Activated T-cell treated with anti-CD3 and anti-CD28 coated beads for 48 hours (primary cell): ENCODE data around the gene GTSF1L.
"Not testable (repeated sequence)": the region's sequence is repeated elsewhere in the genome, so short reads cannot be mapped to it uniquely, and the experiment has no call there.

ENCODE experiments used
- DNase-seq: peaks from one replicate; pipeline ENCODE4 v3.0.0-alpha.2; 2020; ENCODE audit warnings: low read depth

The GTSF1L gene

DNA sequence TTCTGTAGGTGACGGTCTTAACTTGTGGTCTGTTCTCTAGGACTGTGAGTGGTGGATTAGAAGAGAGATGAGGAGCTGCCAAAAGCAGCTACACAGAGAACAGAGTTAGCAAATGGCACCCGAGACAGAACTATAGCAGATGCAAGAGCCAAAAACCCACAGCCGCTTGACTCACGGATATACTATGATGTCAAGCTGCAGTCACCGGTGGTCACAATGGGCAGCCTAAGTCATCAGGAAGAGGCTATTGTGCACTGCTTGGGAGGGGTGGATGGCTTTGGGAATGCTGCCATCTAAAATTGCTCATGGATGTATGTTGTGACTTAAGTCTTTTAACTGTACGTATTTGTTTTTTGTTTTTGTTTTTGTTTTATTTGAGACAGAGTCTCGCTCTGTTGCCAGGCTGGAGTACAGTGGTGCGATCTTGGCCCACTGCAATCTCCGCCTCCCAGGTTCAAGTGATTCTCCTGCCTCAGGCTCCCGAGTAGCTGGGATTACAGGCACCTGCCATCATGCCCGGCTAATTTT, at the start of gene GTSF1L:
GTSF1L (minus strand) TSS at position 192 of the 528 bp plus-strand sequence. CDS start 308 bp downstream, outside the sequence.
- no peak for DNase-seq

DNA sequence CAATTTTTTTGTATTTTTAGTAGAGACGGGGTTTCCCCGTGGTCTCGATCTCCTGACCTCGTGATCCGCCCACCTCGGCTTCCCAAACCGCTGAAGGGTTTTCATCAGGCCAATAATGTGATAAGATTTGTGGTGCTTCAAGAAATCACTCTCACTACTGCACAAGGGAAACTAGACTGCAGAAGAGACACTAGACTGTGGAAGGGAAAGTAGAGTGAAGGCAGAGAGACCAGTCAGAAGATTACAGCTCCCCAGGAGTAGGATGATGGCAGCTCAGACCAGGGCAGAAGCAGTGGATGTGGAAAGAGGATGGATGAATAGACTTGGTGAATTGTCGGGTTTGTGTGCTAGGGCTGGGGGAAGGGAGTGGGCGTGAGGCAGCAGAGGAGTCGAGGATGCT, 48.0 kb upstream of the GTSF1L start:
- DNase-seq: no peak

DNA sequence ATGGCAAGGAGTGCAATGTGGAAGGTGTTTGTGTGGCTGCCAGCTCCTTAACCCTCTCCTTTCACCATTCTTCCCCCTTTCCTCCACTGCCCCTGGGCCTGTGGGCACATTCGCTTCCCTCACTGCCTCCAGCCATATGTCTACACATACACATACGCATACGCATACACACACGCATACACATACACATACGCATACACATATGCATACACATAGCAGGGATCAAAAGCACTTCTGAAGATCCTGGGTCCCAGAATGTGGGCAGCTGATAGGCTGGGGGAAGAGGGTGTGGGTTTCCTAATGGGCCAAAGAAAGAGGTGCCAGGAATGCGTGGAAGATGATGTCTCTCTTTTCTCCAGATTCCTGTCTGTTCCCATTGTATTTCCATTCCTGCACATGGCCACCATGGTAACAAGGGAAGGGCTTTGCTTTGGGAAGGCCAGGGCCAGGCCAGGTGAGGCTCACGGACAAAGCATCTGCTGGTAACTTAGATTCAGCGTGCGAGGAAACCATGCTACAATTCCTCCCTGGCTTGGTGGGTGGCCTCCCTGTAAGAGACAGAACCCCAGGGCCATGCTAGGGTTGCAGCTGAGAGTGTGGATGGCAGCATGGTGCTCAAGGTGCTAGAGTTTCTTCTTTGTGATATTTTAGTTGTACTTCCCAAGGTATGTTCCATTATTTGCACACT, 44.8 kb upstream of the GTSF1L start:
- DNase-seq: no peak

DNA sequence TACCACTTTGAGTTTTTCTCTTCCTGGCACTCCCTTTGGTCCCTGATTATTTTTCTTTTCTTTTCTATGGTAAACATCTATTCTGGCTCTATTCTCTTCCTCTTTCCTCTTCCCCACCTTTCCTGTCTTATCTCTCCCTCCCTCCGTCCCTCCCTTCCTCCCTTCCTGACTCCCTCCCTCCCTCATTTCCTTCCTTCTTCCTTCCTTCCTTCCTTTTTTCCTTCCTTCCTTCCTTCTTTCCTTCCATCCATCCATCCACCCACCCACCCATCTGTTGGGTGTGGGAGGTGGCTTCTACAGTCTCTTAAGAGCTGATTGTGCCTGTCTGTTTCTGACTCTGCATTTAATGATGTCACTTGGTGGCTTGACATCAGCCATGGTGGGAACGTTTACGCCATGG, 43.5 kb upstream of the GTSF1L start:
- no peak for DNase-seq

DNA sequence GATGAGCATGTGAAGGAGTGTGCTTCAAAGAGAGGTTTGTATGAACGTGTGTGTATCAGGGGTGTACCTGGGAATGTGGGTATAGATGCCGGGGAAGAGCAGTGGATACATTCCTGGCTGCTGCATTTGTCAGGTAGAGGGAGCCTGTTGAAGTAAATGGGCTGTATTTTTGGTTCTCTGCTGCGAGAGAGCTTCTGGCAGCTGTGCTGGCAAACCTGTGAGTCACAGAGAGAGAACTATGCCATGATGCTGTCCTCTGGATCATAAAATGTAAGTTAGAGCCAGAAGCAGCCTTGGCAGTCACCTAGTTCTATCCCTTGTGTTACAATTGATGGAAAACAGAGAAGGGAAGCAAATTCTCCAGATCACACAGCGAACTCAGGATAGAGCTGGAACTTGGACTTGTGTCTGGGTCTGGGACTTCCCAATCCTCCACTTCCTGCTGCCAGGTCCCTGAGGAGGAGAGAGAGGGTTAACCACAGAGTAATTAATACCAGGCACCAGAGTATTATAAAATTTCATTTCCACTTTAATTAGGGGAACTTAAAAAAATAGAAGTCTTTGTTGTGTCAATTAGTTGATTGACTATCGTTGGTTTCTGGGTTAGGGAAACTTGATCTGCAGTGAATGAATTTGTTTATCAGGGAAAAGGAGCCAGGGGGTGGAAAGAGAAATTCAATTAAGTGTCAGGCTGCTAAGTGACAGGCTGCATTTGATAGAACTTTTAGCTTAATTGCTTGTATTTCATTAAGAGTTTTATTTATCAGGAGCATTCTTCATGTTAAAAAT, 41.1 kb upstream of the GTSF1L start:
- no peak for DNase-seq

DNA sequence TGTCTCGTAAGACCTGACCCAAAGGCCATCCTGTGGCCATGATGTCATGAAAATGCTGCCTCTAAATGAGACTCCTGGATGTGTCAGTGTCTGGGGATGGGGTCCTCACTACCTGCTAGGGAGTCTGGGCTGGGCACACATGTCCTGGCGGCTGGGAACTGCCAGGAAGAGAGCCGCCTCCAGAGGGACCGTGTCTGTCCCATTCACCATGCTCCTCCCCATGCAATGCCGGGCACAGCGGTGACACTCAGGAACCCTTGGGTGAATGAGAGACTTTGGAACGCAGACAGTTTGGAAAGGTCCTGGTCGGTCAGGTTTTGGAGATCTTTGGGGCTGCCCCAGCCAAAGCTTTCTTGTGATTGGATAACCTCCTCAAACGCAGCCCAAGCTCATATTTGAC, 40.1 kb upstream of the GTSF1L start:
- no peak for DNase-seq

DNA sequence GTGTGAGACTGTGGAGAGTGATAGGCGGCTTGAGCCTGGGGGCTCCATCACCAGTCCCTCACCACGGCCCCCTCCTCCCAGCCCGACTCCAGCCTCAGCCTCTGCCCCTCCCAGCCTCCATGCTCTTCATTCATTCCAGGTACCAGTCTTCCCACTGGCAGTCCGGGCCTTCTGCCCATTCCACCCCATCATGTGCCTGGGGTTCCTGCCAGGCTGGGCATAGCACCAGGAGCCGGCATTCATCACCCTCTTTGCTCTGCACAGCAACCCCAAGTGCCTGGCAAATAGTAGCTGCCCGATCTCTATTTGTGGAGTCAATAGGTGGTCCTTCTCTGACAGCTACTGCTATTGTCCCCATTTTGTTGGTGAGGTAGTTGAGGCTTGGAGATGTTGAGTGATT, 39.6 kb upstream of the GTSF1L start:
- no peak for DNase-seq

DNA sequence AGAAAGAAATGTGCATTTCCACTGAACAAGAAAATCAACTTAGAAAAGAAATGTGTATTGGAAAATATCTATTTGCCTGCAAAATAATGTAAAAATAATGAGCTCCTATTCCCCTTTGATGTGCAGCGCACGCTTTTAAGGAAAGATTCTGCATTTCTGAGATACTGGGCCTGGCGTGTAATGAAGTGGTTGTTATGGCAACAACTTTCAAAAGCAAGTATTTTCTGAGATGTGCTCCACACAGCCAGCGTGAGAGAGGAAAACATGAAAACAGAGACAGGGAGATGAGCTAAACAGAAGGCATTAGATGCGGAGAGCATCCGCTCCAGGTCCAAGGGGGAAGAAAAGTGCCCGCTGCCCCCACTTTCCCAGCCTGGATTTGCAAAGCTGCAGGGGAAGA, 39.1 kb upstream of the GTSF1L start:
- DNase-seq: no peak

DNA sequence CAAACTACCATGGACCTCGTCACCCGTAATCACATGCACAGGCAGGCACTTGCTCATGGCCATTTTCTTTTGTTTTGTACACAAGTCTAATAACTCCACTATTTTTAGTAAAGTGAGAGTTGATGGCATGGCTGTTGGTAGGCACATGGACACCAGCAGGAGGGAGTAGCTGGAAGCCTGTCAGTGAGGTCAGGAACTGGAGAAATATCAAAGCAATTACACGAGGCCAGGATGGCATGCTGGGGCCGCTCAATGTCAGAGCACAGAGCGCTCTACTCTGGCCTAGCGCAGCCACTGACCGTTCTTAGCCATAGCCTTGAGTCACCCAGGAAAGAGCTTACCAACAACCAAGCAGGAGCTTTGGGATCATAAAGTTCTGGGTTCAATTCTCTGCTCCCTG, 36.1 kb upstream of the GTSF1L start:
- DNase-seq: no peak

DNA sequence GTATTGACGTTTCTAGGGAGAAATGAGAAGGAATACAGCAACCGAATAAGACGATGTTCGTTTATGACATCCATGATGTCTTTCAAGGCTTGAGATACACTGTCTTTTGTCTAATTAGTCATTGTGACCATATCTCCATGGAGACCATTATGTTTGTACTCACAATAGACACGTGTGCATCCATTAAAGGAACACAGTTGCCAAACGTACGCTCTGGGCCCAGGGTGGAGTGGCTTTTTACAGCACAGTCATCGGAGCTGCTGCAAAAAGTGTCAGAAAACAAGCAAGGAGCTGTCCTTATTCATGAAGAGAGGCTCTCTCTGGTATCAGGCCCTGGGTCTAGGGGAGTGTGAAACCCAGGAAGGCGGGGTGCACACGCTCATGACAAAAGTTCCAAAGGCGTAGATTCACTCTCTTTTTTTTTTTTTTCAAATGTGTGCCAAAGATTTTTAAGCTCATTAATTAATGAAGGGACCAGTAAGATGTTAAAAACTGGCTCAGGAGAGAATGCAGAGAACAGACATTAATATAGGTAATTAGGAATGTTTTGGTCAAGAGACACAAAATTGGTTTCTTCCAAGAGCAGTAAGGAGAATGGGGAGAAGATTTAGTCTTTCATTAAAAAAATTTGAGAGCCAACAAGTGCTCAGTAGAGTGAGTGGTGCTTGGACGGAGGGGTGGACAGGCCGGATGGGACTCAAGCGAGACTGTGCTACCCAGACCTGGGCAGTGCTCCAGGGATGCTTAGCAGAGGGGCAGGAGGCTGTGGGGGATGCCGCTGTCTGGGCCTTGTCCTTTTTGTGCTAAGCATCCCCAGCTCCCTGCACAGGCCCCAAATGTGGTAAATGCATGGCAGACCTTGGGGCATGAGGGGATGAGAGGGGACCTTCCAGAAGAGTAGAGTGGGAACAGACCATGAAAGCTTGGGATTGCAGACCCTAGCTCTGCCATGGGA, 34.9 kb upstream of the GTSF1L start:
- DNase-seq: no peak

DNA sequence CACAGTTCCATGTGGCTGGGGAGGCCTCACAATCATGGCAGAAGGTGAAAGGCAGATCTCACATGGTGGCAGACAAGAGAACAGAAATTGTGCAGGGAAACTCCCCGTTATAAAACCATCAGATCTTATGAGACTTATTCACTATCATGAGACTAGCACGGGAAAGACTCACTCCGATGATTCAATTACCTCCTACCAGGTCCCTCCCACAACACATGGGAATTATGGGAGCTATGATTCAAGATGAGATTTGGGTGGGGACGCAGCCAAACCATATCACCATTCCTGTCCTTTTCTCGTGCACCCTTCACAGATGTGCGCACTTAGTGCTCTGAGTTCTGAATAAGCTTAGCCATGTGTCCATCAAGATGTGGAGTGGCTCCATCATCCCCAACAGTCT, 31.1 kb upstream of the GTSF1L start:
- DNase-seq: not testable (repeated sequence)

DNA sequence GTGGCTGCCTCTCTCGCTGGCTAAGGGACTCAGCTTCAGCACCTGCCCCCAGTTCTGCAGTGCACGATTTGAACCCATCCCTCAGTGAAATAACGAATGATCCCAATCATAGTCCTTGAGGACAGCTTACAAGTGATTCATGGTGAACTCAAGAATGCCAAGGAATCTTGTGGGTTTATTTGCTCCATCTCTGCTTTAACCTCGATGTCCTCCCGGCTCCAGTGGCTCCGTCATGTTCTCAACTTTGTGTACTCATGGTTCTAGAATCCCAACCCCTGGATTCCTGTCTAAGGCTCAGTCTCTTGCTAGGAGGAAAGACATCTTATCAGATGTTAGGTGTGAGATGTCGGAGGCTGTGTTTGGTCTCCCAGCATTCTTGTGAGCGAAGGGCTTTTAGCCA, 29.0 kb upstream of the GTSF1L start:
- no peak for DNase-seq

DNA sequence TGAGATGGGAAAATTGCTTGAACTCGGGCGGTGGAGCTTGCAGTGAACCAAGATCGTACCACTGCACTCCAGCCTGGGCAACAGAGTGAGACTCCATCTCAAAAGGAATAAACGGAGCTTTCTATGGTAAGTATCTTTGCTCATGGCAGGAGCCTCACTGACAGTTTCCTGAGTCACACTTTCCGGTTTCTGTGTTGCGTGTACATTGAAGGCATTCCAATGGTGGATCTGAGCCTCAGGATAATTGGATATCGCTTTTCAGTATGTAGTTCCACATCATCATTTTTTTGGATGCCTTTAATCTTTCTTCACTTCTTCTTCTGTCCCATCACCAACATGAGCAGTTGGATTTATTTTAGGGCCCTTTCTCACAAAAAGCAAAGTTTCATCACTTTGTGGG, 28.6 kb upstream of the GTSF1L start:
- no peak for DNase-seq

DNA sequence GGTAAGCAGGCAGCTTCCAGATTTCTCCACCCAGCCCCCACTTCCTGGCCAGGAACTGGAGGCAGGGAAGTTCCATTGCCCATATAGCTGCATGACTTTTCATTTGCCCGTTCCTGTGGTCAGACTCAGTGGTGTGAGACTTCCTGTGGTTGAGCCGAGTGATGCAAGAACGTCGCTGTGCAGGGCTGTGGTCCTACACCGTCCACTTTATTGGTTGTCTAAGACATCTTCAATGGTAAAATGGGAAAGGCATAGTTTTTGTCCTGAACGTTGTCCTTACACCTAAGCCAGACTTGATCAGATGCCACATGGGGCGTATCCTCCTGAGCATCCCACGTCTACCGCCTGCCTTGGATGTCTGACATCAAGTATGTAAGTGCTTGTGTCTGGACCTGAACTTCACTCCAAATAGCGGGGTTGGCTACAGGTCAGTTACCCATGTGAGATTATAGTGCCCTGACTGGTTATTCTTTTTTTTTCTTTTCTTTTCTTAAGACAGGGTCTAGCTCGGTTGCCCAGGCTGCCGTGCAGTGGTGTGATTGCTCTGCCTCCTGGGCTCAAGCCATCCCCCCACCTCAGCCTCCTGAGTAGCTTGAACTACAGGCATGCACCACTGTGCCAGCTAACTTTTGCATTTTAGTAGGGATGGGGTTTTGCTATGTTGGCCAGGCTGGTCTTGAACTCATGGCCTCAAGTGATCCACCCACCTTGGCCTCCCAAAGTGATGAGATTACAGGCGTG, 25.9 kb upstream of the GTSF1L start:
- DNase-seq: peak; percentile 40

DNA sequence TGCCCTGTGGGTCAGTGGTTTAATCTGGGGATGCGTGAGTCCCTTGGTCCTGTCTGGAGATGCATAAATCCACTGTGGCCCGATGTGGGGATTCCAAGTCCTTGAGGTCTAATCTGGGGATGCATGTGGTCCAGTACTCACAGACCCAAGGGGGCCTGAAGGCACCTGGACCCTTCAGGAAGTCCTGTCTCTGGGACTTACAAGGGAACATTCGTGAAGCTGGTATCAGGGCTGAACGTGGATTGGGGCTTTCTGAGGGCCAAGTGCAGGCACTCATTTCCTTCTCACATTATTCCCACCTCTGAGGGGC, 25.2 kb upstream of the GTSF1L start:
- no peak for DNase-seq

DNA sequence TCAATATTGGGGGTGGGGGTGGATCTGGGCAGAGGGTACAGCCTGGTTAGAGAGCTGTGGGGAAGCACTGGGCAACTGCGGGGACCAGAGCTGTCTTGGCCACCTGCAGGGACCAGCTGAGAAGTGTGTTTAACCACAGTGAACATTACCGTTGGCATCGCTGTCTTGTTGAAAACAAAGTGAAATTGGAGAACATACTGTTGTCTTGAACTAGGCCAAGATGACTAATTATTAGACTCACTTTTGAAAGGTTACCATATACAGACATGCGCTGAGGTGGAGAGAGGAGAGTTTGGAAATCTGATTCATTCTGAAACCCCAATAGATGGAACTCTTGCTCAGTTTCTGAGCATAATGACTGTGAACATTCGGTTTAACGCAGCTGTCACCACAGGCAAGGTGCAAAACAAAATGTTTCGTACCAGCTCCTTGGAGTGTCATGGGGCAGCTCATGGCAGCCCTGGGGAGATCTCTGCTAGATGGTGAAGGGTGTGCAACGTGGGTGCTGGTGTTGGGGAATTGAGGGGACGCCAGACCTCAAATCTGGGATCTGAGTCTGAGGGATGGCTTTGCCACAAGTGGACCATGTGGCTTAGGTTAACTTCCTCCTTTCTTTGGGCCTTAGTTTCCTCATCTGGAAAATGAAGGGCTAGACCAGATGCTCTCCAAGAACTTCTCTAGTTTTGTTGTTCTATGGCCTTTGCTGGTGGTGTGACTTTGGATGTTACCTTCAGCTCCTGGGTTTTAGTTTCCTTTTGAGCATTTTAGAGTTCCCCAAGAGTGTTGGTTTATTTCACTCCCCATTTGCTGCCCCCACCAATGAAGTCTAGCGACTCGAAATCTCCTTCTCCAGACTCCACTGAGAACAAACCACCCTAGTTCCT, 24.6 kb upstream of the GTSF1L start:
- peak; percentile 51 for DNase-seq

DNA sequence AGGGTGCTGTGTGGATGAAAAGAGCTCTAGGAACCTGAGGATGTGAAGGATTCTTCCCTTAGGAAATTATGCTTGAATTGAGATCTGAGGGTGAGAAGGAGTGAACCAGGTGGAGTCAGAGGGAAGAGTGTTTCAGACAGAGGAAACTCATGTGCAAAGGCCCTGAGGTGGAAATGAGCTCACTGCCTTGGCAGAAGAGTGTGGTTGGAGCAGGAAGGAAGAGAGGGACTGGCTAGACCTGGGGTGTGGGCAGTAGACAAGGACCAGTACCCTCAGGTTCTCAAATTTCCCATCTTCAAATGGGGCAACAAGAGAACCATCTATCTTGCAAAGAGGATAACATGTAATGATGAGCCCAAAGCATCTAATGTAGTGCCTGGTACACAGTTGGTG, 24.0 kb upstream of the GTSF1L start:
- DNase-seq: no peak

DNA sequence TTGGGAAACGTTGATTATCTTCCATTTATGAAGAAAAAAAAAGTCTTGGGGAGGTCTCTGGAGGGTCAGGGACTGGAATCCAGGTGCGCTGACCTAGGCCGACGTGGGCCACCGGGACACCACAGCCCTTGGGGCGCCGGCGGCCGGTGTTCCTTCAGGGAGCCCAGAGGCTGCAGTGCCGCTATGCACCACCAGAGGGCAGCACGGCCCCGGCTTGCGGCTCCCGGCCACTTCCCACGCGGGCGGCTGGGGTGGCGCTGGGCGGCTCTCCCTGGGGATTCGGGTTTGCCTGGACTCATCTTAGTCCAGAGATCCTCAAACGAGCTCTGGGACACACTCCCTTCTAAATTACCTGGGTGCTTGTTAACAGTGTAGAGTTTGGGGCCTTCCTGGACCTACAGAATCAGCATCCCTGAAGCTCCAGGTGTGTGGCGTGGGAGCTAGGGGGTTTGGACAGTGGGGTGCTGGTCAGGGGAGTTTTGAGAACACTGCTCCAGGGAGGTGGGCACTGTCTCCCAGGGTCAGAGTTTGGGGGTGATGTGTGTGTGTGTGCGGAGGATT, 23.0 kb upstream of the GTSF1L start:
- DNase-seq: peak; percentile 85

DNA sequence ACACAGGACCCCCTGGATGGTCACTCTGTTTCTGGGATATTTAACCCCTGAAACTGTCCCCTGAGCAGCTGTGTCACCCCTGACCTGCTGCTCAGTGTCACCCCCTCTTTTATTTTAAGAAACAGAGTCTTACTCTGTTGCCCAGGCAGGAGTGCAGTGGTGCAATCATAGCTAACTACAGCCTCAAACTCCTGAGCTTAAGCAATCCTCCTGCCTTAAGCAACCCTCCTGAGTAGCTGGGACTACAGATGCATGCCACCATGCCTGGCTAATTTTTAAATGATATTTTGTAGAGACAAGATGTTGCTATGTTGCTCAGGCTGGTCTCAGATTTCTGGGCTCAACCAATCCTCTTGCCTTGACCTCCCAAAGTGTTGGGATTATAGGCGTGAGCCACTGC, 21.5 kb upstream of the GTSF1L start:
- no peak for DNase-seq

DNA sequence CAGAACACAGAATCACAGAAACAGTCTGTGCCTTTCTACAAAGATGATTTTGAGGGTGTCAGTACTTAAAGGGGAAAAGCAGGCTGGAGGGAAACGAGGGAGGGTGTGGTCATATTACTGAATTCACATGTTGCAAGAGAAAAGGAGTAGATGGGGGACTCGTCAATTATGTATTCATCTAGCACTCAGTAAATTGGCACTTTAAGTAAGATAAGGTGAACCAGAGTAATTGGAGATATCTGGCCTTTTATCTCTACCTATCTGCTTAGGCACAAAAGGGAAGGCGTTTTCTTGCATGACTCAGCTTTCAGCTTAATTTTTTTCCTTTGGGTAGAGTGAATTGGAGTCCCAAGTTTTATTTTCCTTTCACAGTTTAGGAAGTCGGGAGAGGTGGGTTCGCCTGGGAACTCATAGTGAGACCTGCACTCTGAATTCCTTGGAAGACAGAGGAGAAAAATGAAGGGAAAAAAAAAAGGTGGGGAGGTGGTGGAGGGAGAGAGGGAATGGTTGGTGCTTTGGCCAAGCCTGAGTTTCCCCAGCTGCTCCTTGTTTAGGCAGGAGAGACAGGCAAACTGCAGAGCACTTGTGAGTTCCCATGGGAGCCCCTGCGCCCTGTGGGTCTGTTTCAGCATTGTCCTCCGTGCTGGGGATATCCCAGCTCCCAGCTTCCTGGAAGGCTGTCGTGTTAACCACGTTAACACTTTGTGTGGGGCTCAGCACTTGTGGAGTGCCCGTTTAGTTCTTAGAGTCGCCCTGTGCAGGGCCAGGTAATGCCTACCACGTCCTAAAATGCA, 19.7 kb upstream of the GTSF1L start:
- no peak for DNase-seq
